DMS153 (cell line): ENCODE data around the gene GRPEL2.

Experiments
- DNase-seq: peaks from one replicate; lab custom pipeline; 2025; lab: John Stamatoyannopoulos, UW

GRPEL2 gene

GRCh38 chr5:149319174-149319573, 26.1 kb upstream of the GRPEL2 start:
- DNase-seq = no peak

GRCh38 chr5:149320791-149321330, 24.4 kb upstream of the GRPEL2 start:
- DNase-seq = peak; percentile 60

- DNase-seq = no peak
Observed at GRCh38 chr5:149322518-149322917, 22.8 kb upstream of the GRPEL2 start.

- DNase-seq = no peak
Observed at GRCh38 chr5:149323210-149323609, 22.1 kb upstream of the GRPEL2 start.

- no peak for DNase-seq
Observed at GRCh38 chr5:149323621-149324205, 21.6 kb upstream of the GRPEL2 start.

GRCh38 chr5:149324641-149325040, 20.7 kb upstream of the GRPEL2 start:
- no peak for DNase-seq

GRCh38 chr5:149325166-149325735, 20.0 kb upstream of the GRPEL2 start:
- no peak for DNase-seq

GRCh38 chr5:149325894-149326293, 19.4 kb upstream of the GRPEL2 start:
- no peak for DNase-seq

GRCh38 chr5:149326611-149327010, 18.7 kb upstream of the GRPEL2 start:
- DNase-seq = no peak

GRCh38 chr5:149328177-149328576, 17.1 kb upstream of the GRPEL2 start:
- no peak for DNase-seq

- DNase-seq = no peak
Observed at GRCh38 chr5:149333711-149334443, 11.4 kb upstream of the GRPEL2 start.

GRCh38 chr5:149337736-149338135, 7.6 kb upstream of the GRPEL2 start:
- no peak for DNase-seq

GRCh38 chr5:149338364-149338763, 6.9 kb upstream of the GRPEL2 start:
- DNase-seq = no peak

- no peak for DNase-seq
Observed at GRCh38 chr5:149340920-149341319, 4.4 kb upstream of the GRPEL2 start.

- DNase-seq = no peak
Observed at GRCh38 chr5:149341876-149342275, 3.4 kb upstream of the GRPEL2 start.

GRCh38 chr5:149344151-149344550, 1.1 kb upstream of the GRPEL2 start:
- no peak for DNase-seq

GRCh38 chr5:149345892-149346222, 558 bp downstream of the GRPEL2 start:
- no peak for DNase-seq

- no peak for DNase-seq
Observed at GRCh38 chr5:149348518-149348917, 3.2 kb downstream of the GRPEL2 start.

GRCh38 chr5:149349382-149349781, 4.1 kb downstream of the GRPEL2 start:
- no peak for DNase-seq

- no peak for DNase-seq
Observed at GRCh38 chr5:149352169-149352568, 6.9 kb downstream of the GRPEL2 start.

- no peak for DNase-seq
Observed at GRCh38 chr5:149353911-149354310, 8.6 kb downstream of the GRPEL2 start.

GRCh38 chr5:149355688-149356087, 10.4 kb downstream of the GRPEL2 start:
- DNase-seq = no peak

- no peak for DNase-seq
Observed at GRCh38 chr5:149356391-149356790, 11.1 kb downstream of the GRPEL2 start.
